Fibroblast of mammary gland (primary cell): Measurements from ENCODE around the gene UBA7.

Experiments used
- DNase-seq: peaks from one replicate; pipeline ENCODE4 v3.0.0-alpha.2; 2010; ENCODE audit warnings: low read depth
- H3K4me3 ChIP-seq: 2 replicates; pipeline ENCODE4 v1.5.1; 2011; ENCODE audit warnings: low read depth, mild to moderate bottlenecking, low read length, moderate library complexity; ENCODE audit not compliant: control insufficient read depth
- CTCF ChIP-seq: conservative IDR thresholded peaks from 2 replicates; pipeline ENCODE4 v1.5.1; 2011; ENCODE audit warnings: low read depth, low read length, inconsistent platforms; ENCODE audit not compliant: control insufficient read depth, insufficient read depth

UBA7 gene

GRCh38 chr3:49813497-49814174 lies at the start of gene UBA7:
Gene UBA7, minus strand, starts transcription at chr3:49813953. Its CDS starts 166 bp downstream, at chr3:49813787.
- DNase-seq = peak; percentile 90
- TF ChIP-seq CTCF = no peak
- peak within 1 kb of the TSS; percentile 61 for H3K4me3 ChIP-seq

- DNase-seq = no peak
- TF ChIP-seq CTCF = no peak
- H3K4me3 ChIP-seq = no peak overlapping the region
Measured at GRCh38 chr3:49859576-49860305, 46.0 kb upstream of the UBA7 start.

- peak within 1 kb of the TSS; percentile 84 for H3K4me3 ChIP-seq
- DNase-seq = peak; percentile 88
- no peak for TF ChIP-seq CTCF
Measured at GRCh38 chr3:49856181-49857005, 42.6 kb upstream of the UBA7 start, which contains the start of gene TRAIP. Gene TRAIP, minus strand, starts transcription at chr3:49856564. Its CDS starts 111 bp downstream, at chr3:49856453.

GRCh38 chr3:49855662-49856061 lies 41.9 kb upstream of the UBA7 start:
- TF ChIP-seq CTCF = no peak
- no peak for DNase-seq
- peak overlapping the region; percentile 84 for H3K4me3 ChIP-seq

GRCh38 chr3:49845694-49846093 lies 31.9 kb upstream of the UBA7 start:
- no peak for DNase-seq
- no peak overlapping the region for H3K4me3 ChIP-seq
- no peak for TF ChIP-seq CTCF

GRCh38 chr3:49844464-49845183 lies 30.9 kb upstream of the UBA7 start:
- DNase-seq = no peak
- H3K4me3 ChIP-seq = no peak overlapping the region
- TF ChIP-seq CTCF = no peak
